GM21423 (cell line): ENCODE data around the gene NCKIPSD.

Experiments
- ATAC-seq: cut with Tn5 transposase; IDR thresholded peaks from one replicate; pipeline ENCODE4 v1.9.1; 2021; ENCODE audit warnings: mild to moderate bottlenecking, moderate library complexity; ENCODE audit not compliant: unreplicated experiment

Gene NCKIPSD

DNA sequence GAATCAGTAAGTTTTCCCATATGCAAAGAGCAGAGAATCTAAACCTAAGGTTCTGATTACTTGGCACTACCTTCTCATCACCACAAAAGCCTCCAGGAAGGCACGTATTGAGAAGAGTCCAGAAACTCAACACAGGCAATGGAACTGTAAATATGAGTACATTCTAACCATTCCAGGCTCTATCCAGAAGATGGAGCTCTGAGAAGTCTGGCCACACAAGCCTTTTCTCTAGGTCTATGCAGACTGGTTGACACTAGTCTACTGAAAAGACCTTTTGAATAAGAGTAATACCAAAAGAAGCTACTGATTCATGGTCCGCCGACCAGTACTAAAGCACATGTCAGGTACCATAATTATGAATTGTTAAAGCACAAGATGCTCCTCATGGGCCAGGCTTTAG lies 12.2 kb upstream of the NCKIPSD start:
- ATAC-seq: no peak

DNA sequence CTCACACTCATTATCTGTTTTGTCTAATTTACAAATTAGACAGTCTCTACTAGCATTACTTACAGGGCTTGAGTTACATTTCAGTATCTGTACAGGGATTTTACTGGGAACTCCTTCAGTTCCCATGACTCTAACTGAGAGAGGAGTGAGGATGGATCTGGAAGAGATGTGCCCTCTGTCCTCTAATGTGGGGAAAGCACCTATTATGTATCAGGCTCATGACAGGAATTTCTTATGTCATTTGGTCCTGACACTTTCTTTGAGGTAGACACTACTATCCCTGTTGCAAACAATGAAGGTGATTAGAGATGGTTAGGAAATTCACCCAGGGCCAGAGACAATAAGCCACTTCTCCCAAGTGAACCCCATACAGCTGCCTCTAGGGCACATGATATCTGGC lies 10.9 kb upstream of the NCKIPSD start:
- ATAC-seq: no peak

GRCh38 chr3:48696156-48696555 lies 10.4 kb upstream of the NCKIPSD start:
- no peak for ATAC-seq

DNA sequence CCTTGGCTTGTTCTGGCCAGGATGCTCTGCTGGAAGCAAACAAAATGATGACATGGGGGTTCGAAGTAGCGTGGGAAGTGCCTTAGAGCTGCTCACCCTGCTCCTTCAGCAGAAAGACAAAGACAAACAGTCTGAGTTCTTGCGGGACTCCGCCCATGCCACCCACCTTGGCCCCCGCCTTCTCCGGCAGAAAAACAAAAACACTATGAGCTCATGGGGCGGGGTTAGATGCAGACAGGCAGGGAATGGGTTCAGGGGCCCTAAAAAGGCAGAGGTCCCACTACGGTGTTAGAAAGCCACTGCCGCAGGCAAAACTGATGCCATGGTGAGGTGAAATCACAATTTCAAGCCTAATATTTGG lies 9.7 kb upstream of the NCKIPSD start:
- ATAC-seq: no peak

DNA sequence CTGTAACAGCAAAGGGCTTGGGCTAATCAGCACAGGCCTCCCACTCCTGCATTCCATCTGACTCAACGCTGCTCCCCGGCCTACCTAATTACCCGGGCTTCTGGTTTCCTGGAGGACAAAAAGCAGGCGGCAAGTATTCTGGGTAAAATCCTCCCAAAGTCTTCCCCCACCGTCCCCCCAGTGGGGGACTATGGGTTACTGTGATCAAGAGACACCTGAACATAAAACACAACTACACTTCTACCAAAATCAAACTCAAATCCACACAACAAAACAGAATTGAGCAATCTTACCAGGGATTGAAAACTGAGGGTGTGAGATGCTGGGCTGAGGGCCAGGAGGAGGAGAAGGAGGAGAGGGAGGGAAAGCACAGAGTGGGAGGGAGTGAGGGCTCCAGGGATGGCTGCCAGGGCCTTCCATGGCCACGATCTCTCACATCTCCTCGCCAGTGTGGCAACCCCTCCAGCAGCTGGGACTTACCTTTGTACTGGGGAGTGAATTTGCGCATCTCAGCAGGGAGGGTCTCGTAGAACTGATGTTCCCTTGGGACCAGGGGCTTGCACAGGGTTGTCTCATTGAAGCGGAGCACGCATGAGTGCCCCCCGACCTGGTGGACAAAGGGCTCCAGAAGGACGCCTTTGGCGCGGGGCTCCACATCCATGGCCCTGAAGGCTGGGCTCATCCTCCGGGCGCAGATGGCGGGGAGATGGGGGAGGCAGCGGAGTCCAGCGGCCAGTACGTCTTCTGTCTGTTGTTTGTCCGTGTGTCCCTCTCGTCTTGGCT lies 9.1 kb upstream of the NCKIPSD start:
- no peak for ATAC-seq

GRCh38 chr3:48693826-48694225 lies 8.1 kb upstream of the NCKIPSD start:
- ATAC-seq: no peak

- ATAC-seq: no peak
Observed at GRCh38 chr3:48692551-48692950, 6.8 kb upstream of the NCKIPSD start.

GRCh38 chr3:48690846-48691458 lies 5.2 kb upstream of the NCKIPSD start:
- ATAC-seq: no peak

DNA sequence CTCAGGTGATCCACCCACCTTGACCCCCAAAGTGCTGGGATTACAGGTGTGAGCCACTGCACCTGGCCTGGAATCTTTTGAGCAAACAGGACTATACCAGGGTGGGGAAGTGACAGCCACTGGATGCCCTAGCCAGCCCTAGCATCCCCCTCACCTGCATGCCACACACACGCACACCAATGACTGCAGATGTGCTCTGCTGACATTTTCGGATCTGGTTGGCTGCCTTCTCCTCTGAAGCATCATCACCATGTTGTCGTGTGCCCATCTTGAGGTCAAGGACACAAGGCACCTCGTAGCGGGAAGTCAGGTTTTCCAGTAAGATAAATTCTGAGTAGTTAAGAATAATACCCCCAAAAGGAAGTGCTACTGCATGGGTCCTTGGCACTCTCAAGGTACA lies 3.7 kb upstream of the NCKIPSD start:
- ATAC-seq: no peak

DNA sequence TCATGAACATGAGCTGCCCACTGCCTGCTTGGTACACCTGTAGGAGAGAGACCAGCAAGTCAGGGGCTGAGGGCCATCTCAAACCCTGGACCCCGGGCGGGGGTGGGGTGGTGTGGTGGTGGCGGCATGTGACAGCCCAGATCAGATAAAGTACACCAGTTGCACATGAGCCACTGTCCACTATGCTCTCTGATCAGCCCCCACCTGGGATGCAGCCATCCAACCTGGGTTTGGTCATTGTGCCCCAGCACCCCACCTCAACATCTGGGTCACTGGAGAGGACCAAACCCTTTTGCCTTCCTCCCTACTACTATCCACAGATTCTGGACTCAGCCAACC lies 3.0 kb upstream of the NCKIPSD start:
- no peak for ATAC-seq

DNA sequence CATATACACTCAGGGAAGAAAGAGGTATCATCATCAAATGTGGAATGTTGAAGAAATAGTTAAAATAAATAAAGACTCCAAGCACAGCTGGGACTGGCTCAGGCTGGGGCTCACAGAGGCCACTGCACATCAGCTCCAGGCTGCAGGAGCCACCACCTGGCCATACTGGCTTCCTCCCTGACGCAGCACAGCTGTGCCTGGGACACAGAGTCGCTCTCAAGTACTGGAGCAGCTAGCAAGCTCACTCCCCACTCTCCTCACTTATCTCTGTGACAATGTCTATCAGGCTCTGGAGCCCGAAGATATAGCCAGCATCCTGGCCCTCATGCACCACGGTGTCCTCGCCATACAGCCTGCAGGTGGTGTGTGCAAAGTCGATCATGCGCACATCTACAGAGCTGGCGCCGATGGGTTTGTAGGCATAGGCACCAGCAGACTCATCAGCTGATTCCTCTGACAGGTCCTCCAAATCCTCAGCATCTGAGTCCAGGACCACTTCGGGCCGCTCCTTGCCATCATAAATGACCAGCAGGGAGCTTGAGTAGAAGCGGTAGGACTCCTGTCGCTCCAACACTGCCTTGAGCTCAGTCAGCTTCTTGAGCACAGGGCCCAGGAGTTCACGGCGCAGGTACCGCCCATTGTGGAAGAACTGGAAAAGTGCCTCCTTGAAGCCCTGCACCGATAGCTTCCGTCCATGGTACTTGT lies 2.5 kb upstream of the NCKIPSD start:
- ATAC-seq: no peak

GRCh38 chr3:48687220-48687678 lies 1.5 kb upstream of the NCKIPSD start:
- no peak for ATAC-seq

DNA sequence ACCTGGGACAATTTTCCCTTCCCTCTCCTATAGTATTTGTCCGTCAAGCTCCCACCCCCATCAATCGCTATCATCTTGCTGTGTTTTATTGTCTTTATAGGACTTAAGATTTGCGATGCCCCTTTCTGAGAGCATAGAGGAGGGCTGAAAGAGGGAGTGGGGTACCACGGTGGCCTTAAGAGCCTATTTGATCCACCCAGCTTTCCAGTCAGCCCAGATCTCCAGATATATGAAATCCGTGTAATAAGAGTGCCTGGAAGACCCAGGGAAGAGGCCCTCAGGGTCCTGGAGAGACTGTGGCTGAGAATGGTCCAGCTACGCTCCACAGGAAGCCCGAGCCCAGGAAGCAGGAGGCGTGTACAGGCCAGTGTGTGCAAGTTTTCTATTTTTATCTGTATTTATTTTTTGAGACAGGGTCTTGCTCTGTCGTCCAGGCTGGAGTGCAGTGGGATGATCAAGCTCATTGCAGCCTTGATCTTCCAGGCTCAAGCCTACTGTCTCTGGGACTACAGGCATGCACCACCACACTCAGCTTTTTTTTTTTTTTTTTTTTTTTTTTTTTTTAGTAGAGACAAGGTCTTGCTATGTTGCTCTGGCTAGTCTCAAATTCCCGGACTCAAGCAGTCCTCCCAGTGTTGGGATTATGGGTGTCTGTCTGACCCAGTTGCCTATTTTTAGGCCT lies 964 bp upstream of the NCKIPSD start:
- ATAC-seq: no peak

DNA sequence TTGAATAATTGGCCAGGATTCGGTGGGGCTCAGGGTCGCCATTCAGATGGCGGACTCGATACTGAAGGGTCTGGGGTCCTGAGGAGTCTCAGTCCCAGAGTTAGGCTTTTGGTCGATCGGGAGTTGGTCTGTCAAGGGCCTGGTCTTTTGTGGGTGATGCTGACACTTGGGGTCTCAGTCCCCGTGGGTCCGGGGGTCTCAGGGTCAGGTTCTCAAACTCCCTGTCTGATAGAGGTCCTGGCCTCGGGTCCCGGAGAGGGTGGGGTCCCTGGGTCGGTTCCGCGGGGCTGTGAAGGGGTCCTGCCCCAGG lies 467 bp downstream of the NCKIPSD start:
- no peak for ATAC-seq

DNA sequence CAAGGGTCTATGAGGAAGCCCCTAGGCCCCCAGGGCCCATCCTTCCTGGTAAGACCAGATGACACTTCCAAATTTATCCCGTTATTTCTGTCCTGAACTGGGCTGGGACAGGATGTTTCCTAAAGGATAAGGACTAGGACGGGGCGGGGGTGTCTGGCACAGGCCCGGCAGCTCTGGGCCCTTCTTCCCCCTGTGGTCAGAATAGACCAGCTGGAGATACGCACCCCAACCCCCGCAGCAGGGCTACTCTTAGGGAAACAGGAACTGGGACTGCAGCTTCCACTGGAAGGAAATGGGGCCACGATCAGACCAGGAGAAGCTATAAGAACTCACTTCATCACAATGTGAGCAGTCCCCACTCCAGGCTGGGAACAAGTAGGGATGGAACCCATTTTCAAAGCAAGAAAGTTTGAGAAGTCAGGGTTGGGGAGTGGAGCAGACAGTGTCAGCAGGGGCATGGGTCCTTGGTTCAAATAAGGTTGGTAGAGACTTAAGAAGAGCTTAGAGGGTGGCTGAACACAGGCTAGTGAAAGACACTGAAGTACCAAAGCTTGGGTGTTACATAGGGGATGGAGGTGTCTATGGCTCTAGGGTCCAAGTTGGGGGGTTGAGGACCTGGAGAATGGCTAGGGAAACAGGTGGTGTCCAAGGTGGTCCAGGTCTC lies 1.1 kb downstream of the NCKIPSD start:
- no peak for ATAC-seq

DNA sequence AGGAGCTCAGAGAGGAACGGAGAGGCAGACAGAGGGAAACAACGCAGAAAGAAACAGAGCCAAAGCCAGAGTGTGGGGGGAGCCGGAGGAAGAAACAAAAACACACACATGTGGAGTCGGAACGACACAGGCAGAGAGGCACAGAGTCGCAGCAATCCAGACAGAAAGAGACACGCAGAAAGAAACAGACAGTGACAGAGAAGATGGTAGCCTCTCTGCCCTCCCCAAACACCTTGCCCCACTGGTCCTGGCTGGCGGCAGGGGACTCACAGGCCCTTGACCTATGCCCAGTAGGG lies 1.7 kb downstream of the NCKIPSD start:
- ATAC-seq: no peak

DNA sequence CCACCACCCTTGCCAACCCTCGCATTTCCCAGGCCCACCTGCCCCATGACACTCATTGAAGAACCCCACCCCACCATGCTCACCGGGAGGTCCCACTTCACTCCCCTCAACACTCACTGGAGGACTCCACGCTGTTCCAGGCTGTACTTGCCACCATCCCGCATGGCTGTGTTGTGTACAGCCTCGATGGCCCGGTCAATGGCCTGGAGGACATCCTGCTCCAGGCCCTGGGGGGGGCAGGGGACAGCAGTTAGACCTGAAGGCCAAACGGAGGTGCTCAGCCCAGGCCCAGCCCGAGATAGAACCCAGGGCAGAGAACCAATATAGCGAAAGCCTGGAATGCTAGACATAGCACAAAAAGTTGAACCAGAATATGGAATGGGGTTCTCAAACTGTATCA lies 2.9 kb downstream of the NCKIPSD start:
- no peak for ATAC-seq

DNA sequence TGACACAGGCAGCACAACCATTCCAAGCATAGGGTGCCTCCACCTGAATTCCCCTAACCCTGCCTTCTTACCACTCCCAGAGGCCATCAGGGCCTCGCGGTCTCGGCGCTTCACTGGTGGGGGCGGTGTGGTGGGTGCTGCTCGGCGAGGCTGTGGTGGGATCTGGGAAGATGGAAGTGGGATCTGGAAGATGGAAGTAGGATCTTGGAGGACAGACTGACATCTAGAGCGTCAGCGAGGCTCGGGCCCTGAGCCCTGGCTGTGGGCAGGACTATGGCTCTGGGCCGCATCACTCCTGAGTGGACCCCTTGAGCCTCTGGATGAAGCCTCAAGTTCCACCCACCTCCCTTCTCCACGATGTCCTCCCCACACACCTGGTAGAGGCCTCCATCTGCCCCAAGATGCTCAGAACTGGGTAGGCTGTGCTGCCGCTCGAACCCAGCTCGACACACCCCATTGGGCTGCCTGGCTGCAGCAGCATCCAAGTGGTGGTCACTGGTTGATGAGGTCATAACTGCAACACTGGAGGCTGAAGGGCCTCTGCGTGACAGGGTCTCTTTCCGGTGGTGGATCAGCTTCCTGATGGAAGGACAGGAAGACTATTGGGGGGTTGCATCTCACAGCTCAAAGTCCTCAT lies 3.6 kb downstream of the NCKIPSD start:
- no peak for ATAC-seq

DNA sequence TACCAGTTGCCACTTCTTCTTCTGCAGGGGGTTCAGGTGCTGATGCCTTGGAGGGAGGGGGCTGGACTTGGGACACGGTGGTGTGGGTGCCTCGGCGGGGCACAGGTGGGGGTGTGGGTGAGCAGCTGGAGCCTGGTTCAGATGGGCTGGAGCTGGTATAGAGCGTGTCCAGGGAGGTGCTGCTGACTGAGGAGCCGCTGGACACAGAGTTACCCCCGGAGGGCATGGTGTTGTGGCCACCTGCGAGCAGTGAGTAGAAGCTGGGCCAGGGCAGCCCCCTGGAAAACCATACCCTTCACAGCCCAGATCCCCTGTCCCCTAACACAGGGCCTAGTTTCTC lies 4.2 kb downstream of the NCKIPSD start:
- no peak for ATAC-seq

DNA sequence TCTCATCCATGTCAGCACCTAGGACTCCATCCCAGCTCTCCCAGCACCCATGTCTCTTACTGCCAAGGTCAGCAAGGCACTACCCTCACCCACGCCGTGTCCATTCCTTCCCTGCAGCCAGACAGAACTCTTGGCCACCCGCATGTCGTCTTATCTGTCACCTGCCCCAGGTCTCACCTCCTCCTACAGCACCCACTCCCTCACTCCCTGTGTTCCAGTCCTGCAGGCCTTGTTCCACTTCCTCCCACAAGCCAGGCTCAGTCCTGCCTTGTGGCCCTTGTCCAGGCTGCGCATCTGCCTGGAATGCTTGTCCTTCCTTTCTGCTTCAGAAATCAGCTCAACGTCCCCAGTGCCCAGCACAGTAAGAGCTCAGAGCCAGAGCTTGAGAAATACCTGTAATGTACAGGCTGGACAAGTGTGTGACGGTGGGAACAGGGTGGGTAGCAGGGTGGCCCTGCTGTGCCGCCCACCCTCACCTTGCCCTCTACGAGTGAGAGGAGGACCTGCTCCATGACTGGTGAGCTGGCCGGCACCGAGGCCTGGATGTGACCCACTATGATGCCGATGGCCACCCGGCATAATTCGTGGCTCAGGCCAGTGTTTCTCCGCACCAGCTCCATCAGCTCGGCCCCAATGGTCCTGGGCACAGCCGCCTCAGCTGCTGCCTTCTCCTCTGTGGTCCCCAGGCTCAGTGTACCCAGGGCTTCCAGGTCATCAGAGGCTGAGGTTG lies 4.7 kb downstream of the NCKIPSD start:
- ATAC-seq: no peak
